ENCODE data around the gene HSD17B1.

GRCh38 chr17:42548993-42549755, 3.5 kb upstream of the HSD17B1 start:
- TF ChIP-seq, protein P1, sequence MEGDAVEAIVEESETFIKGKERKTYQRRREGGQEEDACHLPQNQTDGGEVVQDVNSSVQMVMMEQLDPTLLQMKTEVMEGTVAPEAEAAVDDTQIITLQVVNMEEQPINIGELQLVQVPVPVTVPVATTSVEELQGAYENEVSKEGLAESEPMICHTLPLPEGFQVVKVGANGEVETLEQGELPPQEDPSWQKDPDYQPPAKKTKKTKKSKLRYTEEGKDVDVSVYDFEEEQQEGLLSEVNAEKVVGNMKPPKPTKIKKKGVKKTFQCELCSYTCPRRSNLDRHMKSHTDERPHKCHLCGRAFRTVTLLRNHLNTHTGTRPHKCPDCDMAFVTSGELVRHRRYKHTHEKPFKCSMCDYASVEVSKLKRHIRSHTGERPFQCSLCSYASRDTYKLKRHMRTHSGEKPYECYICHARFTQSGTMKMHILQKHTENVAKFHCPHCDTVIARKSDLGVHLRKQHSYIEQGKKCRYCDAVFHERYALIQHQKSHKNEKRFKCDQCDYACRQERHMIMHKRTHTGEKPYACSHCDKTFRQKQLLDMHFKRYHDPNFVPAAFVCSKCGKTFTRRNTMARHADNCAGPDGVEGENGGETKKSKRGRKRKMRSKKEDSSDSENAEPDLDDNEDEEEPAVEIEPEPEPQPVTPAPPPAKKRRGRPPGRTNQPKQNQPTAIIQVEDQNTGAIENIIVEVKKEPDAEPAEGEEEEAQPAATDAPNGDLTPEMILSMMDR (conservative IDR thresholded peaks at IDR 0.05): no peak
- no peak for TF ChIP-seq EZH2 (IDR thresholded peaks at IDR 0.05; ENCODE audit: low read depth)
